B cell (primary cell): ENCODE measurements around the gene SMYD2.

ENCODE experiments used
- CTCF ChIP-seq: fragments of 200-600 bp; IDR thresholded peaks from one replicate; pipeline ENCODE4 v1.8.0; 2022; ENCODE audit warnings: antibody characterized with exemption, mild to moderate bottlenecking
- EZH2 ChIP-seq: IDR thresholded peaks from 2 replicates; pipeline ENCODE4 v1.6.1; 2012; ENCODE audit warnings: borderline replicate concordance, low read depth, mild to moderate bottlenecking, moderate library complexity, low read length; ENCODE audit not compliant: insufficient read depth, poor library complexity, severe bottlenecking

- no peak for TF ChIP-seq CTCF
- no peak for TF ChIP-seq EZH2
These were observed 81.4 kb downstream of the SMYD2 start for GRCh38 chr1:214362188-214362882.
